Keratinocyte (primary cell): ENCODE data around the gene CACNG7.

Experiments used
- EZH2 ChIP-seq: IDR thresholded peaks from one replicate; pipeline ENCODE4 v1.6.1; 2012; ENCODE audit warnings: inconsistent platforms, mild to moderate bottlenecking, low read length, moderate library complexity
- TF ChIP-seq, protein P1 (sequence below), 3 experiments: IDR thresholded peaks in 1 of 3; conservative IDR thresholded peaks in 1 of 3; optimal IDR thresholded peaks in 1 of 3; 2 replicates in 2 of 3; 3 replicates in 1 of 3; pipeline versions ENCODE3 to v1.5.1; 2011; ENCODE audit warnings: low read length in 3 of 3, mild to moderate bottlenecking in 3 of 3, moderate library complexity in 2 of 3, control low read depth in 1 of 3, inconsistent platforms in 1 of 3; ENCODE audit not compliant: insufficient read depth in 2 of 3; ENCODE audit errors: extremely low read depth in 1 of 3

DNA sequence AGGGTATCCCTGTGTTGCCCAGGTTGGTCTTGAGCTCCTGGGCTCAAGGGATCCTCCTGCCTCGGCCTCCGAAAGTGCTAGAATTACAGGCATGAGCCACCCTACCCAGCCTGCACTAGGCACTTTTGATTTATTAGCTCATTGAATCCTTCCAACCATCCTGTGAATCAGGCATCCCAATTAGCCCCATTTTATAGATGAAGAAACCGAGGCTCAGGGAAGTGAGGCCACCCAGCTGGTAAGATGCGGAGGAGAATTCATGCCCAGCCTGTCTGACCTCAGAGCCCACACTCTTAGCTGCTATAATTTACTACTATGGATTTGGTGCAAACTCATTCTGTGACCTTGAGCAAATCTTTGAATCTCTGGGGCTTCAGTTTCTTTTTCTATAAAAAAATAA is 35.9 kb downstream of the CACNG7 start:
- TF ChIP-seq, protein P1, sequence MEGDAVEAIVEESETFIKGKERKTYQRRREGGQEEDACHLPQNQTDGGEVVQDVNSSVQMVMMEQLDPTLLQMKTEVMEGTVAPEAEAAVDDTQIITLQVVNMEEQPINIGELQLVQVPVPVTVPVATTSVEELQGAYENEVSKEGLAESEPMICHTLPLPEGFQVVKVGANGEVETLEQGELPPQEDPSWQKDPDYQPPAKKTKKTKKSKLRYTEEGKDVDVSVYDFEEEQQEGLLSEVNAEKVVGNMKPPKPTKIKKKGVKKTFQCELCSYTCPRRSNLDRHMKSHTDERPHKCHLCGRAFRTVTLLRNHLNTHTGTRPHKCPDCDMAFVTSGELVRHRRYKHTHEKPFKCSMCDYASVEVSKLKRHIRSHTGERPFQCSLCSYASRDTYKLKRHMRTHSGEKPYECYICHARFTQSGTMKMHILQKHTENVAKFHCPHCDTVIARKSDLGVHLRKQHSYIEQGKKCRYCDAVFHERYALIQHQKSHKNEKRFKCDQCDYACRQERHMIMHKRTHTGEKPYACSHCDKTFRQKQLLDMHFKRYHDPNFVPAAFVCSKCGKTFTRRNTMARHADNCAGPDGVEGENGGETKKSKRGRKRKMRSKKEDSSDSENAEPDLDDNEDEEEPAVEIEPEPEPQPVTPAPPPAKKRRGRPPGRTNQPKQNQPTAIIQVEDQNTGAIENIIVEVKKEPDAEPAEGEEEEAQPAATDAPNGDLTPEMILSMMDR (optimal IDR thresholded peaks at IDR 0.05 in 1 of 3, IDR thresholded peaks at IDR 0.05 in 1 of 3, conservative IDR thresholded peaks at IDR 0.05 in 1 of 3; ENCODE audit: extremely low read depth in 1 of 3, insufficient read depth in 2 of 3, low read length in 3 of 3): no peak
- TF ChIP-seq EZH2: no peak
